DOHH2 (cell line): Measurements from ENCODE around the gene ZNF79.

Experiments
- H3F3A ChIP-seq: fragments of 200-600 bp; sonication (generic), shearing (Covaris generic); 2 replicates; pipeline ENCODE4 v1.6.0; 2016; ENCODE audit warnings: antibody characterized with exemption, mild to moderate bottlenecking; ENCODE audit not compliant: control insufficient read depth, insufficient read depth
- H3K27ac ChIP-seq: fragments of 200-600 bp; sonication (generic); 2 replicates; pipeline ENCODE4 v1.5.1; 2014; ENCODE audit warnings: low read depth, mild to moderate bottlenecking, low read length, moderate library complexity
- H3K27me3 ChIP-seq: fragments of 200-600 bp; sonication (generic); 2 replicates; pipeline ENCODE4 v1.6.1; 2014; ENCODE audit warnings: mild to moderate bottlenecking, low read length, mixed read lengths; ENCODE audit not compliant: control insufficient read depth
- H3K36me3 ChIP-seq: fragments of 200-600 bp; sonication (generic); 2 replicates; pipeline ENCODE4 v1.6.1; 2014; ENCODE audit warnings: mild to moderate bottlenecking, low read length, moderate library complexity, mixed read lengths; ENCODE audit not compliant: control insufficient read depth
- H3K4me1 ChIP-seq: fragments of 200-600 bp; sonication (generic); 2 replicates; pipeline ENCODE4 v1.6.1; 2014; ENCODE audit warnings: mild to moderate bottlenecking, low read length, mixed read lengths; ENCODE audit not compliant: control insufficient read depth
- H3K4me2 ChIP-seq: fragments of 200-600 bp; sonication (generic); 2 replicates; pipeline ENCODE4 v1.6.0; 2014; ENCODE audit warnings: mild to moderate bottlenecking, low read length, moderate library complexity
- H3K4me3 ChIP-seq: fragments of 200-600 bp; sonication (generic); 2 replicates; pipeline ENCODE4 v1.5.1; 2014; ENCODE audit warnings: mild to moderate bottlenecking, low read length, mixed read lengths
- H3K79me2 ChIP-seq: fragments of 200-600 bp; sonication (generic); 2 replicates; pipeline ENCODE4 v1.6.1; 2014; ENCODE audit warnings: mild to moderate bottlenecking, low read length, mixed read lengths; ENCODE audit not compliant: control insufficient read depth
- H3K9me2 ChIP-seq: fragments of 200-600 bp; sonication (generic); replicated peaks from 2 replicates; pipeline ENCODE4 v1.6.1; 2014; ENCODE audit warnings: mild to moderate bottlenecking, low read length, mixed read lengths; ENCODE audit not compliant: control insufficient read depth
- H3K9me3 ChIP-seq: fragments of 200-600 bp; sonication (generic); 2 replicates; pipeline ENCODE4 v1.6.1; 2014; ENCODE audit warnings: antibody characterized with exemption, low read length, mixed read lengths; ENCODE audit not compliant: control insufficient read depth, insufficient read depth
- H4K20me1 ChIP-seq: fragments of 200-600 bp; sonication (generic); 2 replicates; pipeline ENCODE4 v1.6.0; 2014; ENCODE audit warnings: low read depth, mild to moderate bottlenecking, antibody characterized with exemption, low read length, moderate library complexity; ENCODE audit not compliant: control insufficient read depth, insufficient read depth
- EZH2phosphoT487 ChIP-seq: fragments of 200-600 bp; sonication (generic); IDR thresholded peaks from 2 replicates; pipeline ENCODE4 v1.6.1; 2017; ENCODE audit warnings: borderline replicate concordance, mild to moderate bottlenecking, antibody characterized with exemption, low read length, moderate library complexity, mixed read lengths
- TF ChIP-seq, protein P1 (sequence below): fragments of 200-600 bp; sonication (generic); IDR thresholded peaks from one replicate; pipeline ENCODE4 v1.5.1; 2014; ENCODE audit warnings: antibody characterized with exemption, mild to moderate bottlenecking, low read depth, low read length; ENCODE audit not compliant: poor library complexity, severe bottlenecking

ZNF79 gene

DNA sequence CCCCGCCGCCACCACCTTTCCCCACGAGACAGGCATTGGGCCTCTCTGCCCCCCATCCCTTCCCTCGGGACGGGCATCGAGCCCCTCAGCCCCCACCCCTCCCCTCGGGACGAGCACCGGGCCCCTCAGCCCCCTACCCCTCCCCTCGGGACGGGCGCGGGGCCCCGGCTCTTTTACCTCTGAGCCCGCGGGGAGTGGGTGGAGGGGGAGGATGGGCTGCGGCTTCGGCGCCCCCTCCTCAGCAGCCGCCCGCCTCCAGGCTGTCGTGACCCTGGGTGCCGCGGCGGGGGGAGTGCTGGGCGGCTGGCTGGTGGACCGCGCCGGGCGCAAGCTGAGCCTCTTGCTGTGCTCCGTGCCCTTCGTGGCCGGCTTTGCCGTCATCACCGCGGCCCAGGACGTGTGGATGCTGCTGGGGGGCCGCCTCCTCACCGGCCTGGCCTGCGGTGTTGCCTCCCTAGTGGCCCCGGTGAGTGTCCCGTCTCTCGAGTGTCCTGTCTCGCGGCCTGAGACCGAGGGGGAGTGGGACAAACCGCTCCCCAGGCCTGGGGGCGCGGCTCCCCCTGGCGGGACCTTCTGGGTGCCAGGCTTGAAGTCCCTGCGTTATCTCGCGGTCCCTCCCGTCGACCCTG, 26.4 kb upstream of the ZNF79 start:
- Histone ChIP-seq H3K4me1 (peaks cover 14% of the 10 kb centered on the region), H3K36me3 (no peaks in the 10 kb centered on the region), H3K9me2 (no peaks in the 10 kb centered on the region), H3K9me3 (no peaks in the 10 kb centered on the region), H3K4me2 (peak overlapping the region; percentile 88), H3K79me2 (peaks cover 10% of the 10 kb centered on the region), H3K27ac (no peak overlapping the region; the same call in 1 of the 2 replicates), H3K27me3 (no peaks in the 10 kb centered on the region), H3K4me3 (peak overlapping the region; percentile 84), H3F3A (no peaks in the 10 kb centered on the region), H4K20me1 (no peaks in the 10 kb centered on the region)
- TF ChIP-seq, protein P1, sequence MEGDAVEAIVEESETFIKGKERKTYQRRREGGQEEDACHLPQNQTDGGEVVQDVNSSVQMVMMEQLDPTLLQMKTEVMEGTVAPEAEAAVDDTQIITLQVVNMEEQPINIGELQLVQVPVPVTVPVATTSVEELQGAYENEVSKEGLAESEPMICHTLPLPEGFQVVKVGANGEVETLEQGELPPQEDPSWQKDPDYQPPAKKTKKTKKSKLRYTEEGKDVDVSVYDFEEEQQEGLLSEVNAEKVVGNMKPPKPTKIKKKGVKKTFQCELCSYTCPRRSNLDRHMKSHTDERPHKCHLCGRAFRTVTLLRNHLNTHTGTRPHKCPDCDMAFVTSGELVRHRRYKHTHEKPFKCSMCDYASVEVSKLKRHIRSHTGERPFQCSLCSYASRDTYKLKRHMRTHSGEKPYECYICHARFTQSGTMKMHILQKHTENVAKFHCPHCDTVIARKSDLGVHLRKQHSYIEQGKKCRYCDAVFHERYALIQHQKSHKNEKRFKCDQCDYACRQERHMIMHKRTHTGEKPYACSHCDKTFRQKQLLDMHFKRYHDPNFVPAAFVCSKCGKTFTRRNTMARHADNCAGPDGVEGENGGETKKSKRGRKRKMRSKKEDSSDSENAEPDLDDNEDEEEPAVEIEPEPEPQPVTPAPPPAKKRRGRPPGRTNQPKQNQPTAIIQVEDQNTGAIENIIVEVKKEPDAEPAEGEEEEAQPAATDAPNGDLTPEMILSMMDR: peak; percentile 68
- no peak for TF ChIP-seq EZH2phosphoT487

DNA sequence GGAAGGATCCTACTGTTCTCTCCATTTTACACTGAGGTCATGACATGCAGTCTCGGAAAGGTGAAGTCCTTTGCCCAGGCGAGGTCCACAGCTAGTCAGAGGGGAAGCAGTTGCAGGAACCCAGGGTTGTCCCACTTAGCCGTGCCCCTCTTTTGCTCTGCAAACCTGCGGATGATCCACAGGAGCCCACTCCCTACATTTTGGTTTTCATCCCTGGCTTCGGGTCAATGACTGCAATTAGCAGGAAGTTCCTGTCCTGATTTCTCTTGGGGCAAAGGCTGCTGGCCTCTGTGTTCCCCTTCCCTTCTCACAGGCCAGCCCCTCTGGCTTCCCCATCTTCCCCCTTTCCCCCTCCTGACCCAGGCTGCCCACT, 25.9 kb upstream of the ZNF79 start:
- peak overlapping the region; percentile 88 for H3K4me2 ChIP-seq
- no peaks in the 10 kb centered on the region for H4K20me1 ChIP-seq
- H3K9me2 ChIP-seq: no peaks in the 10 kb centered on the region
- H3K27me3 ChIP-seq: no peaks in the 10 kb centered on the region
- no peaks in the 10 kb centered on the region for H3K36me3 ChIP-seq
- H3K79me2 ChIP-seq: peaks cover 10% of the 10 kb centered on the region
- H3K4me3 ChIP-seq: peak overlapping the region; percentile 84
- no peaks in the 10 kb centered on the region for H3K9me3 ChIP-seq
- no peaks in the 10 kb centered on the region for H3F3A ChIP-seq
- peaks cover 14% of the 10 kb centered on the region for H3K4me1 ChIP-seq
- H3K27ac ChIP-seq: no peak overlapping the region
- TF ChIP-seq EZH2phosphoT487: no peak
- TF ChIP-seq, protein P1: no peak

DNA sequence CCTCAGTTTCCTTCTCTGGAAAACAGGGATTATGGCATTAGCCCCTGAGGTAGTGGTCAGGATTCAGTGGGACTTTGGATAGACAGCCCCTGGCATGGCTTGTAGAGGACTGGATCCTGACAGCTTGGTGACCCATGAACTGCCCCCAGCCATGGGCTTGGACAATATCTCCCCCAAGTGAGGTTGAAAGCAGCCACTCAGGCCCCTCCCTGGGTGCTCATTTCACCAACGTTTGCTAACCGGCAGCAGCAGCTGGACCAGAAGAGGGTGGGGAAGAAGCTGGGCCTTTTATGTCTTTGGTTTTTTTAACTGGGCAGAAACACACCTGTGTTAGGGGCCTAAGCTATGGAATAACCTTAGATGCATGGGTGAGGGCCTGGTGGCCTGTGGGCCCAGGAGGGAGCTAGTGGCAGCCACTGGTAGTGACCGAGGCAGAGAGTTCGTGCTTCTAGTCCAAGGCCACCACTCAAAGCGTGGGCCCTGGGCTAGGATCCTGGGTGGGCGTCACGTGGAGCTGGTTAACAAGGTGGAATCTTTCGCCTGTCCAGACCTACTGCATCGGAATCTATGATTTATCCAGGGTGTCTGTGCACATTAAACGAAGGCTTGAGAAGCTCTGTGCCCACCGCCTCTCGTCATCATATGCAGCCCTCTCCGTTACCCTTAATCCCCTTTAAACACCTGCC, 25.3 kb upstream of the ZNF79 start:
- Histone ChIP-seq H3K4me1 (peaks cover 14% of the 10 kb centered on the region), H3K27me3 (no peaks in the 10 kb centered on the region), H3K27ac (no peak overlapping the region), H3K4me2 (peak overlapping the region; percentile 88), H3K79me2 (peaks cover 10% of the 10 kb centered on the region), H3K4me3 (no peak overlapping the region), H4K20me1 (no peaks in the 10 kb centered on the region), H3K9me3 (no peaks in the 10 kb centered on the region), H3K36me3 (no peaks in the 10 kb centered on the region), H3F3A (no peaks in the 10 kb centered on the region), H3K9me2 (no peaks in the 10 kb centered on the region)
- TF ChIP-seq EZH2phosphoT487: no peak
- TF ChIP-seq, protein P1: no peak
